GM18508 (cell line): Measurements from ENCODE around the gene TRAF3IP1.
"Not testable (repeated sequence)": the region's sequence is repeated elsewhere in the genome, so short reads cannot be mapped to it uniquely, and the experiment has no call there.

Experiments used
- ATAC-seq: cut with Tn5 transposase; IDR thresholded peaks from one replicate; pipeline ENCODE4 v1.9.1; 2021; ENCODE audit warnings: moderate number of reproducible peaks; ENCODE audit not compliant: insufficient read depth, unreplicated experiment

Gene TRAF3IP1

DNA sequence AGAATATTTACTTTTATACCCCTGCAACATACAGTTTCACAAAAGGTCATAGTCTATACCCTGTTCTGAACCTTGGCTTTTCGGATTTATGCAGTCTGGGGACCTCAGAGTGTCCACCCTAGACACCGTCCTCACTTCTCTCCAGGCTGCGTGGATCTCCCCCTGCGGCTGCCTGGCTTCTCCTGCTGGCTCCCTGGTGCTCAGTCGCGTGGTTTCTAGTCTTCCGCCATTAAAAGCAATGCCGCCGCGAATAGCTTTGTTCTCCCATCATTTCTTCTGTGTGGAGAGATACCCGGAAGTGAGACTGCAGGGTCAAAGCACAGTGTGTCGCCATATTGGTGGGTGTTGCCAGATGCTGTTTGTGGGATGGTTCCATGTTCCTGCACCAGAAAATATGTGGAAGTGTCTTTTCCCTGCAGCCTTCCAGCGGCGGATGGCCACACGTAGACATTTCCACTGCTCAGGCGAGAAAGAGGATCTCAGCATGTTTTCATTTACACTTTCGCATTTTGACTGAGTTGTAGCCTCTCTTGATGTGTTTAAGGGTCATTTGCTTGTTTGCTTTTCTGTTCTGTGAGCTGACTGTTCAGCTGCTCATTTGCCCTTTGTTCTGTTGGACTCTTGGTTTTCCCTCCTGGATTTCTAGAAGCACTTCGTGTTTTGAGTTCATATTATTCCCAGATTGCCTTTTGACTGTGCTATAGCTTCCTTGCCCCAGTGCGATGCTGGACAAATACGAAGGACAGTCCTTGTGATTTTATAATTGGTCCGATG, 83.5 kb downstream of the TRAF3IP1 start:
- no peak for ATAC-seq

GRCh38 chr2:238404406-238405216, 84.3 kb downstream of the TRAF3IP1 start:
- no peak for ATAC-seq

DNA sequence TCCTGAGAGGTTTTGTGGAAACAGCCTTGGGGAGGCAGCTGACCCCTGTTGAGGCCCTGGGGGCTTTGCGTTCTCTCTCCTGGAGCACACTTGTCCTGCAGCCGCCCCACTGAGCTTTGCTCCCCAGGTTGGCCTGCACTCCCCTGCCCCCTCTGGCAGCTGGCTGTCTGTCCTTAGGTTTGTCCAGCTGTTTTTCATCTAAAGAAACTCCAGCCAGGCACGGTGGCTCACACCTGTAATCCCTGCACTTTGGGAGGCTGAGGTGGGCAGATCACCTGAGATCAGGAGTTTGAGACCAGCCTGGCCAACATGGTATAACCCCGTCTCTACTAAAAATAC, 84.9 kb downstream of the TRAF3IP1 start:
- ATAC-seq: not testable (repeated sequence)

- no peak for ATAC-seq
Observed at GRCh38 chr2:238406221-238406997, 86.1 kb downstream of the TRAF3IP1 start.

DNA sequence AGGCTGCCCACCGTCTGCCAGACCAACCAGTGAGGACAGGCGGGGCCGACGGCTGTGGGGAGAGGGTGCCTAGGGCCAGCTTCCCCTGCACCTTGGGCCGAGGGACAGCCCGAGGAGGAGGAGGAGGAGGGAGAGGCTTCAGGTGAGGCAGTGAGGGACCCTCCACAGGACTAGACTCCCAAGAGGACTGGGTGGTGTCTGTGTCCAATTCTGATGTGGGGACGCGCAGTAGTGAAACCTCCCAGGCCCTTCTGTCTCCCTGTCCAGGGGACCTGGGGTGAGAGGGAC, 86.6 kb downstream of the TRAF3IP1 start:
- no peak for ATAC-seq

DNA sequence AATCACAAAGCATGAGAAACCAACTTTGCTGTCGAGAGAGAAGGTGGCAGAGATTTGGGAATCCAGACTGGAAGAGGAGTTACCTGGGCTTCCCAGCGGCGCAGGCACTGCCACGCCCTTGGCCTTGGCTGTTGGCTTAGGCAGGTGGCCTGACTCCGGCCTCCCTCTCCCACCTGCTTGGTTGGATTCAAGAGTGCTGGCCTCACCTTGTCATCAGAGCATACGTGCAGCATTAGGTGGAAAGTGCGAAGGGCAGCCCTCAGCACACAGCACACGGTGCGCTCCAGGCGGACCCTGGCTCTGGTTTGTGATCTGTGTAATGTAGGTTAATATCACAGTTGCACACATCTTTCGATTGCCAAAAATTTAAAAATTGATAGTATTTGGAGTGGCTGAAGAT, 87.2 kb downstream of the TRAF3IP1 start:
- ATAC-seq: no peak

DNA sequence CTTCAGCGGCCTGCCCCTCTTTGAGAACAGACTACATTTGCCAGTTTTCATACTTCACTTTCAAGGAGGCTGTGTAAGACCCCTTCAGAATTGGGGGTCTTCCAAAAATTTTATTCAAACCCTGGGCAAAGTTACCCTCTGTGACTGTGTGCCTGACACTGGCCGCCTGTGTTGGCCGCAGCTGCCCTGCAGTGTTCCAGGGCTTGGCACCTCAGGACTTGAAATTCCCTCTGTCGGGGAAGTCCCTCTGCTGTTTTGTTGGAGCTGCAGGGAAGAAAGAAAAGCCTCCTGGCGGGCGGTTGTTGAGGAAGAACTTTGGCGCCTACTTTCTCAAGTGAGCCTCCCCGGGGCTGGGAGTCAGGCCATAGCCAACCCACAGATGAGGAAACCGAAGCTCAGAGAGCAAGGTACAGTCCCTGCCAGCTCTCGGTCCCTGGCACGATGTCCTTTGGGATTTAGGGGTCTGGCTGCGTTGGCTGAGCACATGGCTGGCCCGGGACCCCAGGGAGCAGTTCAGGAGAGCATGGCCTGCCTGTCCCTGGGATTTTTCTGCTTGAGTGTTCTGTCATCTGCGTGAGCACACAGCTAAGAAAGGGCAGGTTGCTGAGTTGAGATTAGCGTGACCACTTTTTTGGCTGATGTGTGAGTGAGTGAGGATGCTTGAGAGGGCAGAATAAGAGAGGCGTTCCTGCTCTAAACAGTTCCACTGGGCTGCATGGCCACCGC, 88.5 kb downstream of the TRAF3IP1 start:
- no peak for ATAC-seq

- ATAC-seq: no peak
Observed at GRCh38 chr2:238409341-238410199, 89.3 kb downstream of the TRAF3IP1 start.

DNA sequence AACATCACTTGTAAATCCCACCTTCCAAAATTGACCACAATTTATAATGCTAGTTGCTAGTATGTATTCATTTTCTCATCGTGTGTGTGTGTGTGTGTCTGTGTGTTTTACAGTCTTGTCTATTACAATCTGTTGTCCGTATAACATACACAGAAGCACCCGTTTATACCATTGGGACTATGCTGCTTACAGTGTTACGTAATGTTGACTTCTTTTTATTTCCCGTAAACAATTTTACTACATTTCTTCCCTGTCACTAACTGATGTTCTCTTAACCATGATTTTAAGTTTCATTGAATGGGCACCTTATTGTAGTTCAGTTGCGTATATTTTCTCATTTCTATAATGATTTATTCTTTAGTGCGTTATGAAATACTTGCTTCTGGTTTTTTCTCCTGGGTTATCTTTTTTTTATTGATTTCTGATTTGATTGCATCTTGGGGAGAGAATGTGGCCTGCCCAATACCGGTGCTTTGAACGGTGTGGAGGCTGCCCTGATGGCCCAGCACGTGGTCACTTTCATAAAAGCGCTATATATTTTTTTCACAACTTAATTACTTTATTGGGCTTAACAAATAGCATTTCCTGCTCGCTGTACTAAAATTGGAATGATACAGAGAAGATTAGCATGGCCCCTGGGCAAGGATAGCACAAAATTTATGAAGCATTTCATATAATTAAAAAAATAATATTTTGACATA, 91.9 kb downstream of the TRAF3IP1 start:
- no peak for ATAC-seq

- ATAC-seq: no peak
Observed at GRCh38 chr2:238413368-238413767, 93.0 kb downstream of the TRAF3IP1 start.

DNA sequence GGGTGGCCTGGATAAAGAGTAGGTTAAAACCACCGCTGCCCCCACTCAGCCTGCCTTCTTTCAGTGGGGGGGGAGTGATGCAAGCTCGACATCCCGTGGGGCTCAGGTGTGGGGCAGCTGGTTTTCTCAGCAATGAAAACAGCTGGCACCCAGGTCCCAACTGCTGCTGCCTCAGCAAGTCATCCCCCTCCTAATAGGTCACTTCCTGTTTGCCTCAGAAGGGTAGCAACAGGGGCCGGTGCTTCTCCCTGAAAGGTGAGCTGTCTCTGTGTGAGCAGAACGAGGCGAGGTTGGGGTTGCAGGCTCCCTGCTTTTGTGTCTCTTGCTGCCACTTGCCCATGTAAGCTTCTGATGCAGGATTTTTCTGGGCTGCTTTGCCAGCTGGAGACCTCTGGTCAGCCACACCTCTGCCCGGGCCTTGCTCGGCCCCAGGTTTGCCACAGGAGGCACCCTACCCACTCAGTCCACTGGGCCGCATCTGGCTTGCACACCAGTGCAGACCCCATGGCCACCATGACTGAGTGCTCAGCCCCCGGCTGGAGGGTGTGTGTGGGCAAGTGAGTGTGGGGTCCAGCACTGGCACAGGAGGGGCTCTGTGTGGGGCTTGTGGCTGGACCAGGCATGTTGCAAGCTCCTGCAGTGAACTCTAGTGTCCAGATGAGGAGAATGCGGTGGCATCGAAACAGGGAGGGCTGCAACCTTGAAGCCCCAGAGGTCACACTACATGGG, 94.9 kb downstream of the TRAF3IP1 start:
- no peak for ATAC-seq

GRCh38 chr2:238415893-238416292, 95.6 kb downstream of the TRAF3IP1 start:
- ATAC-seq: no peak

GRCh38 chr2:238418196-238418998, 98.1 kb downstream of the TRAF3IP1 start:
- no peak for ATAC-seq

DNA sequence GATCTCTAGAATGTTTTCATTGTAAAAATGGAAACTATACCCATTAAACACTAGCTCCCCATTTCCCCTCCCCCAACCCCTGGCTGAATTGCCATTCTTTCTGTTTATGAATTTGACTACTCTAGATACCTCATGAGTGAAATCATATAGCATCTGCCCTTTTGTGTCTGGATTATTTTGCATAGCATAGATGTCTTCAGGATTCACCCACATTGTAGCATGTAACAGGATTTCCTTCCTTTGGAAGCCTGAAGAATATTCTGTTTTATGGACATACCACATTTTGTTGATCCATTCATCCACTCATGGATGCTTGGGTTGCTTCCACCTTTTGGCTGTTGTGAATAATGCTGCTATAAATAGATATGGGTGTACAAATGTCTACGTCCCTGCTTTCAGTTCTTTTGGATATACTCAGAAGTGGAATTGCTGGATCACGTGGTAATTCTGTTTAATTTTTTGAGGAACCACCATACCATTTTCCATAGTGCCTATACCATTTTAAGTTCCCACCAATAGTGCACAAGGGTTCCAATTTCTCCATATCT, 98.8 kb downstream of the TRAF3IP1 start:
- ATAC-seq: no peak

- ATAC-seq: no peak
Observed at GRCh38 chr2:238420442-238420841, 100.1 kb downstream of the TRAF3IP1 start.

DNA sequence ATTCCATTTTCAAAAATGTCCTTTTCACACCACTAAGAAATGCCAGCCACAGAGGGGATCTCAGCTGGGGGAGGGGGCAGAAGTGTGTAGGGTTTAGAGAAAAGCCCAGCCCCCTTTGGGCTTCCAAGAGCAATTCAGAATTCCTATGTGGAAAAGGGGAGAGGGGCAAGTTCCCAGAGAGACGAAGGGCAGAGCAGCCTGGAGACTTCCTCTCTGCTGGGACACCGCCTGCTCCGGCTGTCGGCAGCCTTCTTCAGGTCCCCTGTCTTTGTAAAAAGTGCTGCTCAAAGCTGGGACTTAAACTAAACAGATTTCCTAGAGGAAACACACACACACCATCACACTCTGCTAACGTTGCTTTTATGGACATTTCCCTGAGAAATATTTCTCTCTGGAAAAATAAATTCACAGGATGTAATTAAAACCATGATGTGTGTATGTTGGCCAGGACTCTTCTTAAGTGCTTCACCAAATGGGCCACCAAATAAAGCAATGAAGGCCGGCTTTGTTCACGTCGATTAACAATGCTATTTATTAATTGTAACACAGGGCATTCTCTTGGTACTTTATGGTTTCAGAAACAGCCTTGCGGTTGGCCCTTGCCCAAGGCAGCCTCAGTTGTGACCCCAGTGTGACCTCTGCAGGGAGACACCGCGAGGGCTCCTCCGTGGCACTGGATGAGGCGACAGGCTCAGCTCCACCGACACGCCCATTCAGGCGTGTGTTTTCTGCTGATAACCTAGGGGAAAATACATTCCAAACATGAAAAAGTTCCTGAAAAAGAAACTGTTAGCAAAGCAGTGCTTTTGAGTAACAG, 100.8 kb downstream of the TRAF3IP1 start:
- no peak for ATAC-seq

GRCh38 chr2:238421695-238422035, 101.3 kb downstream of the TRAF3IP1 start:
- no peak for ATAC-seq
